ENCODE data around the gene HYDIN.
"Not testable (repeated sequence)": the region's sequence is repeated elsewhere in the genome, so short reads cannot be mapped to it uniquely, and the experiment has no call there.

Gene HYDIN

GRCh38 chr16:71188956-71189712, 41.4 kb downstream of the HYDIN start:
- no peak for TF ChIP-seq CTCF (IDR thresholded peaks at IDR 0.05; ENCODE audit: low read depth, low read length, missing control alignments)

GRCh38 chr16:71185347-71185746, 45.2 kb downstream of the HYDIN start:
- H3K4me3 ChIP-seq (ENCODE audit: low read depth, low read length): no peak overlapping the region
- no peak for TF ChIP-seq CTCF (IDR thresholded peaks at IDR 0.05; ENCODE audit: low read depth, low read length, missing control alignments)
- no peak for DNase-seq (ENCODE audit: low read depth)

More at GRCh38 chr16:71188956-71189712, 41.4 kb downstream of the HYDIN start:
- DNase-seq (ENCODE audit: low read depth): no peak
- no peak overlapping the region for H3K4me3 ChIP-seq (ENCODE audit: low read depth, low read length)

GRCh38 chr16:71179569-71179968, 51.0 kb downstream of the HYDIN start:
- DNase-seq (ENCODE audit: low read depth): no peak
- no peak overlapping the region for H3K4me3 ChIP-seq (ENCODE audit: low read depth, low read length)
- no peak for TF ChIP-seq CTCF (IDR thresholded peaks at IDR 0.05; ENCODE audit: low read depth, low read length, missing control alignments)

- H3K4me3 ChIP-seq (ENCODE audit: low read depth, low read length): no peak overlapping the region
- TF ChIP-seq CTCF (IDR thresholded peaks at IDR 0.05; ENCODE audit: low read depth, low read length, missing control alignments): no peak
- no peak for DNase-seq (ENCODE audit: low read depth)
These were observed 57.9 kb downstream of the HYDIN start for GRCh38 chr16:71172481-71173207.

- DNase-seq (ENCODE audit: low read depth); H3K4me3 ChIP-seq (ENCODE audit: low read depth, low read length): not testable (repeated sequence)
These were observed 69.5 kb downstream of the HYDIN start for GRCh38 chr16:71161007-71161406.

GRCh38 chr16:71157278-71157677, 73.2 kb downstream of the HYDIN start:
- DNase-seq (ENCODE audit: low read depth); H3K4me3 ChIP-seq (ENCODE audit: low read depth, low read length): not testable (repeated sequence)

- DNase-seq (ENCODE audit: low read depth): not testable (repeated sequence)
These were observed 77.2 kb downstream of the HYDIN start for GRCh38 chr16:71153329-71153728.

GRCh38 chr16:71151654-71152053, 78.9 kb downstream of the HYDIN start:
- H3K4me3 ChIP-seq (ENCODE audit: low read depth, low read length); DNase-seq (ENCODE audit: low read depth): not testable (repeated sequence)

More at GRCh38 chr16:71153329-71153728, 77.2 kb downstream of the HYDIN start:
- not testable (repeated sequence) for H3K4me3 ChIP-seq (ENCODE audit: low read depth, low read length)

GRCh38 chr16:71143246-71143645, 87.3 kb downstream of the HYDIN start:
- DNase-seq (ENCODE audit: low read depth); H3K4me3 ChIP-seq (ENCODE audit: low read depth, low read length): not testable (repeated sequence)

GRCh38 chr16:71110565-71110964, 120.0 kb downstream of the HYDIN start:
- not testable (repeated sequence) for DNase-seq (ENCODE audit: low read depth); H3K4me3 ChIP-seq (ENCODE audit: low read depth, low read length)

- DNase-seq (ENCODE audit: low read depth); H3K4me3 ChIP-seq (ENCODE audit: low read depth, low read length): not testable (repeated sequence)
These were observed 120.8 kb downstream of the HYDIN start for GRCh38 chr16:71109656-71110208.

- not testable (repeated sequence) for H3K4me3 ChIP-seq (ENCODE audit: low read depth, low read length); DNase-seq (ENCODE audit: low read depth)
These were observed 124.6 kb downstream of the HYDIN start for GRCh38 chr16:71105881-71106280.

- H3K4me3 ChIP-seq (ENCODE audit: low read depth, low read length): not testable (repeated sequence)
These were observed 146.9 kb downstream of the HYDIN start for GRCh38 chr16:71083573-71083972.

GRCh38 chr16:71080777-71081176, 149.7 kb downstream of the HYDIN start:
- not testable (repeated sequence) for DNase-seq (ENCODE audit: low read depth)

More at GRCh38 chr16:71083573-71083972, 146.9 kb downstream of the HYDIN start:
- not testable (repeated sequence) for DNase-seq (ENCODE audit: low read depth)

More at GRCh38 chr16:71080777-71081176, 149.7 kb downstream of the HYDIN start:
- not testable (repeated sequence) for H3K4me3 ChIP-seq (ENCODE audit: low read depth, low read length)
